K562 (cell line): ENCODE data around the gene MBNL2. TPM values are rescaled to one million over a fixed set of nuclear protein-coding genes. Genes with fewer than 3 reads are reported as not detected.
A peak's percentile ranks its signal among the peaks of the same experiment; 100 is the strongest.

Experiments used
- ATAC-seq: fragments of 200-7000 bp; cut with Tn5 transposase; 3 replicates; pipeline ENCODE4 v1.9.1; 2020; ENCODE audit warnings: moderate library complexity
- BruUV-seq: library from RNA; stranded (reverse); fragments of 400-500 nt; replicated peaks from 2 replicates; lab custom pipeline; 2021; lab: Mats Ljungman, UMichigan
- CTCF ChIA-PET: fragments of 300-600 bp; formaldehyde crosslinking; extraction: SDS; loops from one replicate; lab custom pipeline; 2021; ENCODE audit warnings: low intra/inter-chr PET ratio; lab: Yijun Ruan, JAX
- POLR2A ChIA-PET: fragments of 300-600, 350-650 bp; sonication (Branson Sonifier 250); formaldehyde crosslinking; extraction: SDS; loops from one replicate; lab custom pipeline; 2021; ENCODE audit warnings: antibody characterized with exemption, inconsistent platforms; lab: Yijun Ruan, JAX
- DNase-seq, 4 experiments: peaks; one replicate each; pipeline versions ENCODE4 v3.0.0 to v3.0.0-alpha.2; 2011 to 2018; ENCODE audit warnings: low spot score in 3 of 4, mixed read lengths in 3 of 4; ENCODE audit errors: extremely low read depth in 1 of 4
- FAIRE-seq: peaks from 2 replicates; lab custom pipeline; 2011; peaks lifted over from hg19 to GRCh38; lab: Jason Lieb, UNC
- H2AFZ ChIP-seq: 2 replicates; pipeline ENCODE4 v1.6.0; 2011; ENCODE audit warnings: low read depth, low read length, control low read depth, inconsistent platforms
- H3K27ac ChIP-seq: fragments of 200-600 bp; 3 replicates; pipeline ENCODE4 v1.8.0; 2011; ENCODE audit warnings: low read depth, mild to moderate bottlenecking, control low read depth, inconsistent platforms, low read length, moderate library complexity, mixed read lengths; ENCODE audit errors: extremely low read depth
- H3K27me3 ChIP-seq, 2 experiments: fragments of 300-600 bp in 1 of 2; 2 replicates in 1 of 2; 3 replicates in 1 of 2; pipeline versions ENCODE4 v1.6.0 to v1.8.0; 2011; ENCODE audit warnings: inconsistent platforms in 2 of 2, low read length in 2 of 2, mild to moderate bottlenecking in 1 of 2, mixed read lengths in 1 of 2, moderate library complexity in 1 of 2; ENCODE audit not compliant: control insufficient read depth in 2 of 2, insufficient read depth in 2 of 2
- H3K36me3 ChIP-seq: fragments of 300-600 bp; 3 replicates; pipeline ENCODE4 v1.8.0; 2011; ENCODE audit warnings: mild to moderate bottlenecking, low read length, inconsistent platforms; ENCODE audit not compliant: control insufficient read depth, insufficient read depth
- H3K4me1 ChIP-seq, 2 experiments: fragments of 200-600 bp in 1 of 2; replicated peaks in 1 of 2; 2 replicates in 1 of 2; 3 replicates in 1 of 2; pipeline versions ENCODE4 v1.5.1 to v1.8.0; 2011; ENCODE audit warnings: inconsistent platforms in 2 of 2, low read length in 2 of 2, mild to moderate bottlenecking in 1 of 2, mixed read lengths in 1 of 2, moderate library complexity in 1 of 2; ENCODE audit not compliant: control insufficient read depth in 2 of 2, insufficient read depth in 2 of 2
- H3K4me2 ChIP-seq: 2 replicates; pipeline ENCODE4 v1.6.1; 2011; ENCODE audit warnings: low read length, control low read depth, inconsistent platforms, mixed read lengths; ENCODE audit not compliant: insufficient read depth
- H3K4me3 ChIP-seq: fragments of 200-600 bp; sonication (generic), shearing (Covaris generic); 2 replicates; pipeline ENCODE4 v1.5.1; 2016; ENCODE audit warnings: control low read depth, inconsistent platforms
- H3K79me2 ChIP-seq: fragments of 200-600 bp; 3 replicates; pipeline ENCODE4 v1.8.0; 2011; ENCODE audit warnings: low read length, inconsistent platforms; ENCODE audit not compliant: control insufficient read depth, insufficient read depth
- H3K9ac ChIP-seq, 2 experiments: 2 replicates each; pipeline versions ENCODE4 v1.6.0 to v1.6.1; 2011; ENCODE audit warnings: low read depth in 2 of 2, low read length in 2 of 2, control low read depth in 1 of 2, inconsistent platforms in 1 of 2, mild to moderate bottlenecking in 1 of 2, mixed read lengths in 1 of 2; ENCODE audit not compliant: insufficient read depth in 1 of 2
- H3K9me1 ChIP-seq: one replicate; pipeline ENCODE4 v1.6.0; 2011; ENCODE audit warnings: inconsistent platforms, mild to moderate bottlenecking, low read length, moderate library complexity; ENCODE audit not compliant: control insufficient read depth, insufficient read depth
- H3K9me3 ChIP-seq: replicated peaks from 2 replicates; pipeline ENCODE4 v1.5.1; 2011; ENCODE audit warnings: low read depth, low read length, inconsistent platforms; ENCODE audit not compliant: control insufficient read depth, insufficient read depth
- H4K20me1 ChIP-seq: replicated peaks from 2 replicates; pipeline ENCODE4 v1.6.1; 2011; ENCODE audit warnings: low read length, inconsistent platforms, mixed read lengths; ENCODE audit not compliant: control insufficient read depth, insufficient read depth
- RBM25 ChIP-seq: fragments of 200-400 bp; formaldehyde crosslinking; IDR thresholded peaks from 2 replicates; pipeline ENCODE4 v1.6.1; 2018; ENCODE audit warnings: low read length, low read depth, moderate library complexity; ENCODE audit not compliant: severe bottlenecking
- SETDB1 ChIP-seq: IDR thresholded peaks from one replicate; pipeline ENCODE4 v1.6.1; 2012; ENCODE audit warnings: low read length, control low read depth, inconsistent platforms
- ZFP36 ChIP-seq: fragments of 150-350 bp; IDR thresholded peaks from 2 replicates; pipeline ENCODE4 v1.6.1; 2018; ENCODE audit warnings: low read length, low read depth; ENCODE audit not compliant: partially characterized antibody
- WGBS: fragments of 100-300 bp; shearing (Covaris generic); methylation state at CpG from one replicate; pipeline ENCODE4 v1.1.6; 2016; ENCODE audit warnings: low coverage, mixed read lengths; ENCODE audit not compliant: insufficient coverage; ENCODE audit errors: missing lambda C conversion rate; 5-methylcytosine and 5-hydroxymethylcytosine counted together
- in situ Hi-C: fragments of 300-500 bp; cut with MboI; formaldehyde crosslinking; loops from 4 replicates; pipeline ENCODE4 v1.15.0; 2018; ENCODE audit warnings: inconsistent platforms, mixed read lengths
- intact Hi-C: fragments of 100-400 bp; cut with micrococcal nuclease; formaldehyde crosslinking; loops from 2 replicates; pipeline ENCODE4 v1.14.2; 2022
- polyA plus RNA-seq, 8 experiments: library from polyadenylated mRNA; depleted of rRNA in 4 of 8; stranded (reverse) in 5 of 8; unstranded in 3 of 8; fragments of >200 nt; fragmentation: Nextera tagmentation in 2 of 8; fragmentation: Illumina TruSeq in 1 of 8; extraction: Ambion mirVana in 2 of 8; extraction: Trizol in 1 of 8; gene quantifications; 2 replicates each; pipeline versions ENCODE4 v1.2.1 to v1.2.3, GENCODE V29; 2011 to 2014; ENCODE audit warnings: inconsistent platforms in 1 of 8, missing spikeins in 1 of 8
- total RNA-seq, 7 experiments: library from RNA; depleted of rRNA in 6 of 7; stranded (reverse); fragments of >200 nt in 6 of 7; fragmentation: Illumina TruSeq in 2 of 7; extraction: Trizol in 2 of 7; gene quantifications; 2 replicates each; pipeline versions ENCODE4 v1.2.1 to v1.2.3, GENCODE V29; 2011 to 2021; ENCODE audit warnings: low replicate concordance in 1 of 7
- TF ChIP-seq, protein P1 (sequence below): fragments of 250-450 bp; sonication (Bioruptor Pico); IDR thresholded peaks from 2 replicates; pipeline ENCODE4 v1.5.0; 2020; ENCODE audit warnings: mild to moderate bottlenecking

Gene MBNL2
- total and polyA plus RNA-seq, 9 of the 15 experiments (the other 6 are each of a cell fraction or from before 2014, with no cell fraction given) = 7.0 to 24.8 (median 13.8) TPM

DNA sequence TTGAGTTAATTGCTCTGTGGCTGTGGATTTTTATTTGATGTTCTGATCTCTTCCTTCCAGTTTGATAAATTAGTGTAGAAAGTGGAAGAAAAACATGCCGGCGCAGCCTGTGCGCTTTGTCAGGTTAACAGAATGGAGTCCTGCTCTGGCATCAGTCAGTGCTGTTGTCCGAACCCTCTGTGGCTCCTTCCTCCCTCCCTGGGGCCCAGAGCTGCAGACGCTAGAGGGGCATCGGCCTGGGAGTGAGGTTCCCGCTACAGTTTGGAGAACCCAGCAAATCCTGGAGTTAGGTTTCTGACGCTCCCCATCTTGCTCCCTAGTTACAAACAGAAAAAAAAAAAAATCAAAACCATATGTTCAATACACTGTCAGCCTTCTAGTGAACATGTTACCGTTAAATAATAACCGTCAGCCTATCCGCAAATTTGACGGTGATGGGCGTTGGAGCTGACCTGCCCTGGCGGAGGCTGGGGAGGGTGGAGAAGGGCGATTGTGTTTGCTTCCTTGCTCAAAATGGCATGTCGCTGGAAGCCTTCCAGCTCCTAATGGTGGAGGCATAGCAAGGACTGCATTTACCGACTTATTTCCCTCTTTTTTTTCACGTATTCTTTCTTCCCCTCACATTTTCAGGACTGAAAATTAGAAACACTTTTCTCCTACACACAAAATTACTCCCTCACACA, 13.6 kb downstream of the MBNL2 start:
- FAIRE-seq = no peak
- CTCF ChIA-PET = no interaction called here

DNA sequence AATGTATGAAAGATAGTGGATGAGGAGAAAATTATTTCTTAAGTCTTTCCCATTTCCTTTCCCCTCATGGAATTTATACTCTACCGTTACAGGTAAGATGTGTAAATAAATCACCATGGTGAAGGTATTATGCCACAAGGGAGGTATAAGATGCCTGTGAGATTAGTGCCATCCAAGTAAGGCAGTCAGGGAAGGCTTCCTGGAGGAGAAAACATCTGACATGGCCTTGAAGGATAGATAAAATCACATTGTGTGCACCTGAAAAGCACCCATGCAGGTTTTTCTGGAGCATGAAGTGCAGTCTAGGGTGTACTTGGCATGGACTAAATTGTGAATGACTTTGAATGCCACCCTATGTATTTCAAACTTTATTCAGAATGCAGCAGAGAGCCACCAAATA, 15.3 kb downstream of the MBNL2 start:
- in situ Hi-C loops = no loop called here
- peaks cover 97% of the 10 kb centered on the region for H3K79me2 ChIP-seq
- no peaks in the 10 kb centered on the region for H3K9me3 ChIP-seq
- no peak overlapping the region for H2AFZ ChIP-seq
- H4K20me1 ChIP-seq = peaks cover 65% of the 10 kb centered on the region
- ChIA-PET CTCF (no interaction called here), POLR2A (interaction anchor here (1.7 kb wide), 1 partner anchor 12 kb away, joined by 6 read pairs; no protein-coding TSS in a partner anchor)
- H3K9me1 ChIP-seq = no peaks in the 10 kb centered on the region
- H3K27me3 ChIP-seq = no peaks in the 10 kb centered on the region
- FAIRE-seq (no peak), DNase-seq (no peak), ATAC-seq (no peak)
- H3K4me1 ChIP-seq = peaks cover 0 to 35% of the 10 kb centered on the region in 2 experiments; a peak in 3 of 5 replicates
- H3K36me3 ChIP-seq = peaks cover 18% of the 10 kb centered on the region
- no peak overlapping the region for H3K9ac ChIP-seq
- intact Hi-C loops = no loop called here
- H3K4me2 ChIP-seq = no peak overlapping the region
- TF ChIP-seq ZFP36 = peak; percentile 90
- TF ChIP-seq SETDB1 = no peak
- peak; percentile 77 for TF ChIP-seq RBM25
- BruUV-seq = no TSS peak
- no peak overlapping the region for H3K27ac ChIP-seq
- H3K4me3 ChIP-seq = no peak overlapping the region
- 70% methylated on average over 1 of the region's 1 CpG for WGBS

More for the DNA sequence above, 13.6 kb downstream of the MBNL2 start:
- POLR2A ChIA-PET = interaction anchor here (1.7 to 3.2 kb wide), 2 partner anchors 11 to 14 kb away, joined by 6 to 8 read pairs; no protein-coding TSS in a partner anchor
- H3K9ac ChIP-seq = no peak overlapping the region
- in situ Hi-C loops (no loop called here), intact Hi-C loops (no loop called here)
- no peak overlapping the region for H2AFZ ChIP-seq
- peaks cover 97% of the 10 kb centered on the region for H3K79me2 ChIP-seq
- H3K9me1 ChIP-seq = no peaks in the 10 kb centered on the region
- H3K9me3 ChIP-seq = no peaks in the 10 kb centered on the region
- no peak for DNase-seq
- H3K27ac ChIP-seq = no peak overlapping the region
- peaks cover 66% of the 10 kb centered on the region for H4K20me1 ChIP-seq
- H3K27me3 ChIP-seq = no peaks in the 10 kb centered on the region
- no peak overlapping the region for H3K4me3 ChIP-seq
- no TSS peak for BruUV-seq
- ATAC-seq = no peak
- 88% methylated on average over 12 of the region's 18 CpGs for WGBS
- TF ChIP-seq, protein P1, sequence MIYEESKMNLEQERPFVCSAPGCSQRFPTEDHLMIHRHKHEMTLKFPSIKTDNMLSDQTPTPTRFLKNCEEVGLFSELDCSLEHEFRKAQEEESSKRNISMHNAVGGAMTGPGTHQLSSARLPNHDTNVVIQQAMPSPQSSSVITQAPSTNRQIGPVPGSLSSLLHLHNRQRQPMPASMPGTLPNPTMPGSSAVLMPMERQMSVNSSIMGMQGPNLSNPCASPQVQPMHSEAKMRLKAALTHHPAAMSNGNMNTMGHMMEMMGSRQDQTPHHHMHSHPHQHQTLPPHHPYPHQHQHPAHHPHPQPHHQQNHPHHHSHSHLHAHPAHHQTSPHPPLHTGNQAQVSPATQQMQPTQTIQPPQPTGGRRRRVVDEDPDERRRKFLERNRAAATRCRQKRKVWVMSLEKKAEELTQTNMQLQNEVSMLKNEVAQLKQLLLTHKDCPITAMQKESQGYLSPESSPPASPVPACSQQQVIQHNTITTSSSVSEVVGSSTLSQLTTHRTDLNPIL = no peak
- peaks cover 0 to 31% of the 10 kb centered on the region in 2 experiments; a peak in 3 of 5 replicates for H3K4me1 ChIP-seq
- H3K4me2 ChIP-seq = no peak overlapping the region
- peaks cover 21% of the 10 kb centered on the region for H3K36me3 ChIP-seq
